ENCODE measurements around the gene HPD. TPM values are rescaled to one million over a fixed set of nuclear protein-coding genes. Genes with fewer than 3 reads are reported as not detected.

HPD gene
- polyA plus RNA-seq, 1 of the 3 experiments (the other 2 are of a cell fraction): 1.9 TPM

GRCh38 chr12:121849665-121850064 lies 9.0 kb downstream of the HPD start:
- DNase-seq: no peak
- no peak overlapping the region for H3K27ac ChIP-seq (ENCODE audit: low read depth in 2 of 2, low read length in 1 of 2)
- no peaks in the 10 kb centered on the region for H3K9me2 ChIP-seq
- H3K4me3 ChIP-seq (ENCODE audit: low read depth in 2 of 2, low read length in 1 of 2): no peak overlapping the region
- no peaks in the 10 kb centered on the region for H3K36me3 ChIP-seq (replicated peaks in 1 of 2; ENCODE audit: control insufficient read depth in 1 of 2, insufficient read depth in 2 of 2, low read length in 1 of 2)
- no peak overlapping the region for H2AFZ ChIP-seq (ENCODE audit: low read depth)
- 95% methylated on average over 5 of the region's 13 CpGs for WGBS (ENCODE audit: low lambda C conversion rate)
- no peaks in the 10 kb centered on the region for H3K79me2 ChIP-seq (ENCODE audit: insufficient read depth)
- ChIA-PET CTCF (interaction anchor here (1.7 kb wide), 1 partner anchor 39 kb away, joined by 7 read pairs; the partner anchor contains the start of gene PSMD9), POLR2A (no interaction called here)
- no peaks in the 10 kb centered on the region for H3K27me3 ChIP-seq (ENCODE audit: insufficient read depth)
- no peak overlapping the region for H3K4me2 ChIP-seq
- H3K9me3 ChIP-seq: no peaks in the 10 kb centered on the region
- no peaks in the 10 kb centered on the region for H4K20me1 ChIP-seq (ENCODE audit: insufficient read depth)
- H3K9ac ChIP-seq: no peak overlapping the region
- TF ChIP-seq USF2 (IDR thresholded peaks at IDR 0.05; ENCODE audit: borderline replicate concordance, low read depth, low read length): no peak
- TF ChIP-seq TAF1 (IDR thresholded peaks at IDR 0.05; ENCODE audit: borderline replicate concordance, low read depth, low read length): no peak
- no peak for TF ChIP-seq FOSL2 (IDR thresholded peaks at IDR 0.05; ENCODE audit: borderline replicate concordance, low read depth)
- no peak for TF ChIP-seq POLR2AphosphoS5 (IDR thresholded peaks at IDR 0.05; ENCODE audit: low read depth, low read length)
- TF ChIP-seq FOXJ3 (CRISPR knock-in tag; IDR thresholded peaks at IDR 0.05): no peak
- TF ChIP-seq ZBTB33 (IDR thresholded peaks at IDR 0.05; ENCODE audit: borderline replicate concordance, low read depth): no peak
- no peak for TF ChIP-seq SIN3A (IDR thresholded peaks at IDR 0.05; ENCODE audit: borderline replicate concordance, low read depth, low read length)
- no peaks in the 10 kb centered on the region for H3F3A ChIP-seq (replicated peaks; ENCODE audit: insufficient read depth)
- no peaks in the 10 kb centered on the region for H3K4me1 ChIP-seq (ENCODE audit: control insufficient read depth in 1 of 2, insufficient read depth in 2 of 2, low read depth in 1 of 2, low read length in 1 of 2)

GRCh38 chr12:121849211-121849610 lies 9.4 kb downstream of the HPD start:
- Histone ChIP-seq H3K4me2 (no peak overlapping the region), H3F3A (replicated peaks; ENCODE audit: insufficient read depth) (no peaks in the 10 kb centered on the region), H3K4me1 (ENCODE audit: control insufficient read depth in 1 of 2, insufficient read depth in 2 of 2, low read depth in 1 of 2, low read length in 1 of 2) (no peaks in the 10 kb centered on the region), H3K4me3 (ENCODE audit: low read depth in 2 of 2, low read length in 1 of 2) (no peak overlapping the region), H2AFZ (ENCODE audit: low read depth) (no peak overlapping the region), H3K36me3 (replicated peaks in 1 of 2; ENCODE audit: control insufficient read depth in 1 of 2, insufficient read depth in 2 of 2, low read length in 1 of 2) (no peaks in the 10 kb centered on the region), H3K27ac (ENCODE audit: low read depth in 2 of 2, low read length in 1 of 2) (no peak overlapping the region), H3K27me3 (ENCODE audit: insufficient read depth) (no peaks in the 10 kb centered on the region), H3K79me2 (ENCODE audit: insufficient read depth) (no peaks in the 10 kb centered on the region), H3K9me2 (no peaks in the 10 kb centered on the region), H4K20me1 (ENCODE audit: insufficient read depth) (no peaks in the 10 kb centered on the region), H3K9ac (no peak overlapping the region), H3K9me3 (no peaks in the 10 kb centered on the region)
- WGBS (ENCODE audit: low lambda C conversion rate): 88% methylated on average over 6 of the region's 6 CpGs
- TF ChIP-seq ZBTB33 (IDR thresholded peaks at IDR 0.05; ENCODE audit: borderline replicate concordance, low read depth) (no peak), SIN3A (IDR thresholded peaks at IDR 0.05; ENCODE audit: borderline replicate concordance, low read depth, low read length) (no peak), MAX (IDR thresholded peaks at IDR 0.05; ENCODE audit: low read depth) (no peak), NFIC (IDR thresholded peaks at IDR 0.05; ENCODE audit: borderline replicate concordance) (no peak), CTCF (IDR thresholded peaks at IDR 0.05) (no peak), RXRA (IDR thresholded peaks at IDR 0.05; ENCODE audit: borderline replicate concordance, low read depth) (no peak)
- ChIA-PET CTCF (interaction anchor here (1.7 kb wide), 1 partner anchor 39 kb away, joined by 7 read pairs; the partner anchor contains the start of gene PSMD9), POLR2A (no interaction called here)
- DNase-seq: no peak
